ENCODE data around the gene PIN4.
"Not testable (repeated sequence)": the region's sequence is repeated elsewhere in the genome, so short reads cannot be mapped to it uniquely, and the experiment has no call there.

PIN4 gene

GRCh38 chrX:72201836-72202536, 20.4 kb downstream of the PIN4 start:
- DNase-seq (ENCODE audit: low read depth in 2 of 2), result no peak

- no peak for DNase-seq (ENCODE audit: low read depth in 2 of 2)
Observed at GRCh38 chrX:72202792-72203401, 21.3 kb downstream of the PIN4 start.

GRCh38 chrX:72203421-72203820, 21.9 kb downstream of the PIN4 start:
- DNase-seq (ENCODE audit: low read depth in 2 of 2), result no peak

- DNase-seq (ENCODE audit: low read depth in 2 of 2), result no peak
Observed at GRCh38 chrX:72205706-72206105, 24.1 kb downstream of the PIN4 start.

- no peak for DNase-seq (ENCODE audit: low read depth in 2 of 2)
Observed at GRCh38 chrX:72207366-72207765, 25.8 kb downstream of the PIN4 start.

GRCh38 chrX:72208126-72208800, 26.7 kb downstream of the PIN4 start:
- no peak for DNase-seq (ENCODE audit: low read depth in 2 of 2)

- no peak for DNase-seq (ENCODE audit: low read depth in 2 of 2)
Observed at GRCh38 chrX:72216973-72217372, 35.4 kb downstream of the PIN4 start.

- DNase-seq (ENCODE audit: low read depth in 2 of 2), result not testable (repeated sequence)
Observed at GRCh38 chrX:72220375-72220774, 38.8 kb downstream of the PIN4 start.

GRCh38 chrX:72230290-72230689, 48.7 kb downstream of the PIN4 start:
- no peak for DNase-seq (ENCODE audit: low read depth in 2 of 2)

- no peak for DNase-seq (ENCODE audit: low read depth in 2 of 2)
Observed at GRCh38 chrX:72236841-72237240, 55.3 kb downstream of the PIN4 start.

GRCh38 chrX:72238183-72238582, 56.6 kb downstream of the PIN4 start:
- no peak for DNase-seq (ENCODE audit: low read depth in 2 of 2)

GRCh38 chrX:72238721-72239475, 57.3 kb downstream of the PIN4 start, which contains the start of gene ERCC6L:
ERCC6L (minus strand) TSS chrX:72239027; CDS start chrX:72238911, 116 bp downstream.
- peak; percentile 52 to 66 for DNase-seq (ENCODE audit: low read depth in 2 of 2)

GRCh38 chrX:72240976-72241375, 59.4 kb downstream of the PIN4 start:
- DNase-seq (ENCODE audit: low read depth in 2 of 2), result no peak

GRCh38 chrX:72243472-72243871, 61.9 kb downstream of the PIN4 start:
- DNase-seq (ENCODE audit: low read depth in 2 of 2), result no peak

GRCh38 chrX:72245461-72246089, 64.0 kb downstream of the PIN4 start:
- peak in 1 of 2 donors; percentile 8 for DNase-seq (ENCODE audit: low read depth in 2 of 2)

GRCh38 chrX:72247206-72247942, 65.8 kb downstream of the PIN4 start:
- DNase-seq (ENCODE audit: low read depth in 2 of 2), result no peak

Data from stimulated activated CD8-positive, alpha-beta memory T cell treated with anti-CD3 and anti-CD28 coated beads, Interleukin-2, amount 100 ng/mL, for 1 hour (primary cell).